Measurements from ENCODE around the gene SLC27A3. TPM values are rescaled to one million over a fixed set of nuclear protein-coding genes. Genes with fewer than 3 reads are reported as not detected.

The SLC27A3 gene
- total and polyA plus RNA-seq, 10 of the 15 experiments (the other 5 are each of a cell fraction or from before 2014, with no cell fraction given) = 2.6 to 18.1 (median 8.3) TPM

GRCh38 chr1:153805042-153805745, 30.0 kb downstream of the SLC27A3 start (continued):
- TF ChIP-seq HDAC6 (IDR thresholded peaks at IDR 0.05; ENCODE audit: unreplicated experiment) (no peak), MEF2A (IDR thresholded peaks at IDR 0.05; ENCODE audit: insufficient read depth, low read depth, low read length) (peak; percentile 42; the same call in 1 of the 2 replicates)

- Histone ChIP-seq H3K9ac (ENCODE audit: control insufficient read depth, insufficient read depth, low read length) (peak overlapping the region; percentile 43; the same call in 1 of the 2 replicates), H3K4me1 (ENCODE audit: control insufficient read depth, insufficient read depth, low read length) (peaks cover 39% of the 10 kb centered on the region), H3K36me3 (ENCODE audit: control insufficient read depth in 2 of 2, insufficient read depth in 2 of 2, low read length in 1 of 2) (peaks cover 9 to 17% of the 10 kb centered on the region in 2 experiments; a peak in 3 of 4 replicates), H3K4me3 (no peak overlapping the region), H3K27me3 (replicated peaks in 1 of 2; ENCODE audit: control insufficient read depth in 2 of 2, insufficient read depth in 2 of 2, low read length in 1 of 2) (no peaks in the 10 kb centered on the region), H3K4me2 (ENCODE audit: control insufficient read depth, insufficient read depth) (peak overlapping the region; percentile 72), H3K79me2 (ENCODE audit: control insufficient read depth, insufficient read depth, low read length) (peaks cover 3% of the 10 kb centered on the region; the same call in 1 of the 2 replicates), H3K9me3 (replicated peaks; ENCODE audit: control insufficient read depth, insufficient read depth, low read length) (no peaks in the 10 kb centered on the region), H3K27ac (ENCODE audit: control insufficient read depth, insufficient read depth) (peak overlapping the region; percentile 75), H4K20me1 (ENCODE audit: control insufficient read depth, insufficient read depth) (no peaks in the 10 kb centered on the region), H2AFZ (ENCODE audit: control insufficient read depth, low read depth, low read length) (no peak overlapping the region)
- CTCF ChIA-PET = interaction anchor here (0.6 to 4.0 kb wide), 12 partner anchors 9 to 741 kb away, joined by 3 to 23 read pairs (median 4); partner anchors contain the start of genes CREB3L4, GATAD2B and RAB13
- intact Hi-C loops (cut with micrococcal nuclease; ENCODE audit: unreplicated experiment) = loop anchor here (5.0 kb wide), 2 partner anchors 116 to 161 kb away; partner anchors contain the start of genes CREB3L4 and GATAD2B
- DNase-seq (ENCODE audit: low read depth, low spot score) = no peak
- POLR2A ChIA-PET = interaction anchor here (0.5 to 2.6 kb wide), 9 partner anchors 12 to 1812 kb away, joined by 3 to 14 read pairs (median 5); partner anchors contain the start of genes DENND4B and JTB
- no peak for FAIRE-seq
- SMC1A ChIA-PET (ENCODE audit: uncharacterized antibody, unreplicated experiment) = interaction anchor here (0.6 to 4.1 kb wide), 16 partner anchors 8 to 181 kb away, joined by 3 to 21 read pairs (median 5); partner anchors contain the start of genes CREB3L4, GATAD2B and RAB13
- in situ Hi-C loops (cut with MboI) = no loop called here
- BruUV-seq (replicated peaks) = no TSS peak
- WGBS (ENCODE audit: insufficient coverage, insufficient replicate concordance, low lambda C conversion rate, missing lambda C conversion rate) = 87% methylated on average over 11 of the region's 11 CpGs
- RAD21 ChIA-PET (ENCODE audit: unreplicated experiment) = interaction anchor here (0.7 to 4.4 kb wide), 9 partner anchors 19 to 184 kb away, joined by 3 to 46 read pairs (median 3); partner anchors contain the start of genes GATAD2B, INTS3 and RPS27
- peak; percentile 40 for ATAC-seq
- TF ChIP-seq SIN3A (IDR thresholded peaks at IDR 0.05; ENCODE audit: low read depth, low read length) (no peak), NFIC (IDR thresholded peaks at IDR 0.05; ENCODE audit: low read depth, low read length) (no peak), NBN (IDR thresholded peaks at IDR 0.05) (no peak), MYC (IDR thresholded peaks at IDR 0.05; ENCODE audit: insufficient read depth, insufficient read length, insufficient replicate concordance, low read length, severe bottlenecking) (no peak), POU2F2 (IDR thresholded peaks at IDR 0.05; ENCODE audit: borderline replicate concordance, low read depth, low read length) (no peak), SP1 (IDR thresholded peaks at IDR 0.05; ENCODE audit: low read depth, low read length) (no peak), BMI1 (IDR thresholded peaks at IDR 0.05; ENCODE audit: borderline replicate concordance) (no peak), NFYA (IDR thresholded peaks at IDR 0.05; ENCODE audit: borderline replicate concordance, low read depth, low read length) (no peak), REST (IDR thresholded peaks at IDR 0.05; ENCODE audit: low read depth, low read length) (no peak), GABPA (IDR thresholded peaks at IDR 0.05; ENCODE audit: low read depth) (no peak), HSF1 (IDR thresholded peaks at IDR 0.05; ENCODE audit: low read depth, low read length) (no peak), CREM (IDR thresholded peaks at IDR 0.05; ENCODE audit: low read depth) (no peak), SPI1 (IDR thresholded peaks at IDR 0.05; ENCODE audit: borderline replicate concordance, insufficient read depth, low read depth, low read length) (no peak)
Observed at GRCh38 chr1:153805886-153806719, 30.9 kb downstream of the SLC27A3 start.

All from GM12878 (cell line).